Panc1 (cell line): ENCODE measurements around the gene MOCS2.
"Not testable (repeated sequence)": the region's sequence is repeated elsewhere in the genome, so short reads cannot be mapped to it uniquely, and the experiment has no call there.

Experiments used
- CTCF ChIP-seq: fragments of 450-650 bp; IDR thresholded peaks from 2 replicates; pipeline ENCODE4 v1.5.1; 2017; ENCODE audit warnings: mild to moderate bottlenecking
- POLR2AphosphoS5 ChIP-seq: IDR thresholded peaks from 2 replicates; pipeline ENCODE4 v1.6.1; 2012; ENCODE audit warnings: mild to moderate bottlenecking, low read depth, low read length, moderate library complexity
- REST ChIP-seq, 2 experiments: IDR thresholded peaks; 2 replicates each; pipeline ENCODE4 v1.6.1; 2011 to 2012; ENCODE audit warnings: low read depth in 2 of 2, control low read depth in 1 of 2, low read length in 1 of 2, mild to moderate bottlenecking in 1 of 2, moderate library complexity in 1 of 2; ENCODE audit not compliant: insufficient read depth in 1 of 2
- SIN3A ChIP-seq: IDR thresholded peaks from 2 replicates; pipeline ENCODE4 v1.6.1; 2012; ENCODE audit warnings: low read depth, mild to moderate bottlenecking, low read length, moderate library complexity, borderline replicate concordance; ENCODE audit not compliant: insufficient read depth
- TCF7L2 ChIP-seq: IDR thresholded peaks from 2 replicates; pipeline ENCODE4 v1.6.1; 2011; ENCODE audit warnings: mild to moderate bottlenecking, low read depth, low read length, inconsistent platforms

- not testable (repeated sequence) for TF ChIP-seq REST (IDR thresholded peaks at IDR 0.05; ENCODE audit: insufficient read depth in 1 of 2, low read depth in 2 of 2, low read length in 1 of 2); CTCF; POLR2AphosphoS5; SIN3A; TCF7L2
Measured at GRCh38 chr5:53112307-53112706, 2.8 kb upstream of the MOCS2 start.
